ENCODE measurements around the gene CCNQ.

Gene CCNQ

DNA sequence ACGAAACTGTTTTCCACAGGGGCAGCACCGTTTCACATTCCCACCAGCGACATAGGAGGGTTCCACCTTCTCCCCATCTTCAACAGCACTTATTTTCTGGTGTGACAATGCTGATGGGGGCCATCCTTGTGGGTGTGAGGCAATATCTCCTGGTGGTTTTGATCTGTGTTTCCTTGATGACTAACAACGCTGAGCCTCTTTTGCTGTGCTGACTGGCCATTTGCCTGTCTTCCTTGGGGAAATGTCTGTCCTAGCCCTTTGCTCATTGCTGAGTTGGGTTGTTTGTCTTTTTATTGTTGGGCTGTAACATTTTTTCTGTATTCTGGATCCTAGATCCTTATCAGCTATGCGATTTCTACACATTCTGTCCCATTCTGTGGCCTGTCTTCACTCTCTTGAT lies 47.8 kb downstream of the CCNQ start:
- TF ChIP-seq REST (IDR thresholded peaks at IDR 0.05; ENCODE audit: insufficient read depth in 1 of 2, low read depth in 2 of 2, low read length in 2 of 2) (no peak), SIN3A (IDR thresholded peaks at IDR 0.05; ENCODE audit: borderline replicate concordance, insufficient read depth, low read length) (no peak)

DNA sequence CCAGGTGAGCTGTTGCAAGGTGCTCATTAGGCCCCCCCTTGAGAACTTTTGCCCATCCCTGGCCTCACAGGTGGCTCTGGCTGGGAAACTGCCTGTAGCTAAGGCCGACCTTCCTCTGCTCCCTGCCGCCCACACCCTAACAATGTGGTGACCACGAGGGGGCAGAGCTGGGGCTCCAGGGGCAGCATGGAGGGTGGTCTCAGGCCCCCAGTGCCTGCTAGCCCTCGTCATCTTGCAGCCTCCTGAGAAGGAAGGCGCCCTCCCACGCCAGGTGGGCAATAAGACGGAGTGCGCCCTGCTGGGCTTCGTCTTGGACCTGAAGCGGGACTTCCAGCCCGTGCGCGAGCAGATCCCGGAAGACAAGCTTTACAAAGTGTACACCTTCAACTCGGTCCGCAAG lies 49.1 kb downstream of the CCNQ start:
- TF ChIP-seq POLR2AphosphoS5 (IDR thresholded peaks at IDR 0.05; ENCODE audit: low read depth, low read length), result no peak
- no peak for TF ChIP-seq REST (IDR thresholded peaks at IDR 0.05; ENCODE audit: insufficient read depth in 1 of 2, low read depth in 2 of 2, low read length in 2 of 2)
- no peak for TF ChIP-seq TAF1 (IDR thresholded peaks at IDR 0.05; ENCODE audit: borderline replicate concordance, insufficient read depth, low read length)
- TF ChIP-seq SIN3A (IDR thresholded peaks at IDR 0.05; ENCODE audit: borderline replicate concordance, insufficient read depth, low read length), result no peak
- no peak for TF ChIP-seq FOXP2 (optimal IDR thresholded peaks at IDR 0.05; ENCODE audit: borderline replicate concordance, extremely low read depth, extremely low read length, insufficient read depth)

DNA sequence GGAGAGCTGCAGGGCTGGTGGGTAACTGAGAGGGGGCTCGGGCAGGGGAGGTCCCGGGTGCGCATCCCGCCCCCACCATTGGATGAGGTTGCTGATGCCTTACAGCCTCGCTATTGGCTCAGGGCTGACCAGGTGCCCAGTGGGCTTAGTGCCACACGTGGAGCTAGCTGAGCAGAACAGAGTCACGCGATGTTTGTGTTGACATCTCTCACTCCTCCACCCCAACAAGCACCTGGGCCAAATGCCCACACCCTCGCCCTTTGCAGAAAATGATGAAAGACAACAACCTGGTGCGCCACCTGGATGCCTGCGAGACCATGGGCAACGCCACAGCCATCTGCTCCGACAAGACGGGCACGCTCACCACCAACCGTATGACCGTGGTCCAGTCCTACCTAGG lies 49.7 kb downstream of the CCNQ start:
- TF ChIP-seq POLR2AphosphoS5 (IDR thresholded peaks at IDR 0.05; ENCODE audit: low read depth, low read length) (no peak), FOXP2 (optimal IDR thresholded peaks at IDR 0.05; ENCODE audit: borderline replicate concordance, extremely low read depth, extremely low read length, insufficient read depth) (no peak), SIN3A (IDR thresholded peaks at IDR 0.05; ENCODE audit: borderline replicate concordance, insufficient read depth, low read length) (no peak), TAF1 (IDR thresholded peaks at IDR 0.05; ENCODE audit: borderline replicate concordance, insufficient read depth, low read length) (no peak), REST (IDR thresholded peaks at IDR 0.05; ENCODE audit: insufficient read depth in 1 of 2, low read depth in 2 of 2, low read length in 2 of 2) (no peak)

DNA sequence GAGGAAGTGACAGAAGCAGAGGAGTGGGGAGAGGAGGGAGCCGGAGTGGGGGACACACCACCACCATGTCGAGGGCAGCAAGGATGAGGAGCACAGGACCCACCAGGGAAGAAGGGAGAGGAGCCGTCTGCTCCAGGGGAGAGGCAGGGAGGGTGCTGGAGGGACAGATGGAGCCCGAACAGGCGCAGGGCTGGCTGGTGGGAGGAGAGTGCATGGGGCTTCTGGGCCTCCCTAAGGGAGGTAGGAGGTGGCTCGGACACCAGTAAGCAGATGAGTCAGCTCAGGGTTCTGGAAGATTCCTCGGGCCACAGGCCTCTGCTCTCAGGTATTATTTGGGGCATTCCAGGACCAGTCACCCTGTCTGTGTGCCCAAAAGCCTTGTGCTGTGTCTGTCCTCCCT lies 51.7 kb downstream of the CCNQ start:
- TF ChIP-seq POLR2AphosphoS5 (IDR thresholded peaks at IDR 0.05; ENCODE audit: low read depth, low read length), result no peak
- no peak for TF ChIP-seq REST (IDR thresholded peaks at IDR 0.05; ENCODE audit: insufficient read depth in 1 of 2, low read depth in 2 of 2, low read length in 2 of 2)
- TF ChIP-seq FOXP2 (optimal IDR thresholded peaks at IDR 0.05; ENCODE audit: borderline replicate concordance, extremely low read depth, extremely low read length, insufficient read depth), result no peak
- no peak for TF ChIP-seq TAF1 (IDR thresholded peaks at IDR 0.05; ENCODE audit: borderline replicate concordance, insufficient read depth, low read length)
- TF ChIP-seq SIN3A (IDR thresholded peaks at IDR 0.05; ENCODE audit: borderline replicate concordance, insufficient read depth, low read length), result no peak

GRCh38 chrX:153546386-153546785 lies 52.6 kb downstream of the CCNQ start:
- TF ChIP-seq TAF1 (IDR thresholded peaks at IDR 0.05; ENCODE audit: borderline replicate concordance, insufficient read depth, low read length) (no peak), FOXP2 (optimal IDR thresholded peaks at IDR 0.05; ENCODE audit: borderline replicate concordance, extremely low read depth, extremely low read length, insufficient read depth) (no peak), REST (IDR thresholded peaks at IDR 0.05; ENCODE audit: insufficient read depth in 1 of 2, low read depth in 2 of 2, low read length in 2 of 2) (no peak), SIN3A (IDR thresholded peaks at IDR 0.05; ENCODE audit: borderline replicate concordance, insufficient read depth, low read length) (no peak), POLR2AphosphoS5 (IDR thresholded peaks at IDR 0.05; ENCODE audit: low read depth, low read length) (no peak)

Measured in PFSK-1 (cell line).